Erythroblast (primary cell): Measurements from ENCODE around the gene ANKMY1.

Experiments used
- GATA1 ChIP-seq: IDR thresholded peaks from 2 replicates; pipeline ENCODE4 v1.6.1; 2011; ENCODE audit warnings: low read depth, mild to moderate bottlenecking, control low read depth, low read length, moderate library complexity
- POLR2A ChIP-seq: IDR thresholded peaks from 2 replicates; pipeline ENCODE4 v1.6.1; 2011; ENCODE audit warnings: mild to moderate bottlenecking, low read length

GRCh38 chr2:240524963-240525718 lies 32.6 kb downstream of the ANKMY1 start:
- TF ChIP-seq POLR2A (no peak), GATA1 (no peak)
